Endothelial cell of hepatic sinusoid (primary cell): ENCODE results near the gene RAD51B.
"Not testable (repeated sequence)": the region's sequence is repeated elsewhere in the genome, so short reads cannot be mapped to it uniquely, and the experiment has no call there.

Experiments
- in situ Hi-C: cut with HindIII; loops from 2 replicates; pipeline ENCODE4 v1.10.0; 2017; ENCODE audit warnings: low sequenced_read_pairs

The RAD51B gene

GRCh38 chr14:68258995-68259394 lies 439.4 kb downstream of the RAD51B start:
- in situ Hi-C loops, result not testable (repeated sequence)

DNA sequence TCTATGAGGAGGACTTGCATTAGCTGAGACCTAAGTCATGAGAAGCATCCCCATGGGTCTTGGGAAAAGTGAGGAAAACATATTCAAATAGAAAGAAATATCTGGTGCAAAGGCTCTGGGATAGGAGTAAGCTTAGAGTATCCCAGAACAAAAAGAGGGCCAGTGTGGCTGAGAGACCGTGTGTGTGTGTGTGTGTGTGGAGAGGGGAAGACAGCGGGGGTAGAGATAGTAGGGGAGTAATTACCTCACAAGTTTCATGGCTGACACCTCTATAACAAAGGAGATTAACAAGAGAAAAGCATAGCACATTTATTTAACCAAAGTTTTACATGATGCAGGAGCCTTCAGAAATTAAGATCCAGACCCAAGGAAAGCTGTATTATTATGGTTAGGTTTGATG lies 440.5 kb downstream of the RAD51B start:
- in situ Hi-C loops, result no loop called here

- in situ Hi-C loops, result no loop called here
Observed at GRCh38 chr14:68261092-68261842, 441.7 kb downstream of the RAD51B start.

DNA sequence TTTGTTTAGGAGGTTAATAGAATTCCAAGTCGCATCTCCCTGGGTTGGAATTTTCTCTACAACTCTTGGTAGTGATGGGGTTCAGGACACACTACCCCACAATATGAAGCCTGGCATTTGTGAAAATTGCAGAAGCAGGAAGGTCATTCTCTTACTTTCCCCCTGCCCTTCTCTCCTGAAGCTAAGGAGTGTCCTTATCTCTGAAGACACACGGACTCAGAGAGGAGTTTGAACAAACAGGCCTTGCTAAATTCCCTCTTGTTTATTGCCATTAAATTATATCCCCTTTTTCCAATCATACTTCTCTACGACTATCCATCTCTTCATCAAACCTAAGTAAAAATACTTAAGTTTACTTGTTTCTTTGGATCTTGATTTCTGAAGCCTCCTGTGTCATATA lies 443.0 kb downstream of the RAD51B start:
- in situ Hi-C loops, result no loop called here

- in situ Hi-C loops, result no loop called here
Observed at GRCh38 chr14:68263563-68264259, 444.1 kb downstream of the RAD51B start.

GRCh38 chr14:68264260-68264569 lies 444.6 kb downstream of the RAD51B start:
- in situ Hi-C loops, result no loop called here

DNA sequence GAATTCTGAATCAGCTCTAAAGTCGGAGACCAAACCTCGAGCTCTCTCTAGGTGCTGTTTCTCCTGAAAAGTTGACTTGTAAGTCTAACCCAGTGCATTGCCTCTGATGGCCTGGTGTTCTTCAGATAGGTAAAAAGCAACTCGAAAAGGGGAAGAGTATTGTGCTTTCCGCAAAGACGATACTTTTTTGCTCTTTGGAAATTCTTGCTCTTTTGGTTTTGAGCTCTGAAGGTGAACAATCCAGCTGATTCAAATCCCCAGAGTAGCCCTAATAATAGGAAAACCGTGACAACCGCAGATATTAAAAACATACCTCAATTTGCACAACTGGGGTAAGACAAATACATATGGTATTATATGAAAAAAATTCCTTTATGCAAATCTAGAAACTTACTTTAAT lies 447.4 kb downstream of the RAD51B start:
- in situ Hi-C loops, result no loop called here

GRCh38 chr14:68268197-68268596 lies 448.6 kb downstream of the RAD51B start:
- in situ Hi-C loops, result no loop called here

DNA sequence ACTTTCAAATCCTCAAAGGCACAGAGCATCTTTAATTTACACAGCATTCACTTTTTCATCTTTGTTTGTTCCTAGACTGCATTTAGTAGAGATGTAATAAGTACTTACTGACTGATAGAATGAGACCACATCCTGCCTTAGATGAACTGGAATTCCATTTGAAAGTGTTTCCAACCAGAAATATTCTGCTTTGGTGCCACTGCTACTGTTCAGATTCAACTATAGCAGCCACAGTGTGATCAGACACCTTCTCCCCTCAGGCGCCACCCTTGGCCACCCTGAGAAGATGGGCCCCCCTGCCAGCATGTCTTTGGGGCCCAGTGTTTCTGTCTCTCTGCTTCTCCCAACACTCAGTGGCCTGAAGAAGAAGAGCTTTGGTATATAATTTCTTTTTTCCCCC lies 449.1 kb downstream of the RAD51B start:
- in situ Hi-C loops, result no loop called here

GRCh38 chr14:68269136-68269927 lies 449.8 kb downstream of the RAD51B start:
- in situ Hi-C loops, result no loop called here

DNA sequence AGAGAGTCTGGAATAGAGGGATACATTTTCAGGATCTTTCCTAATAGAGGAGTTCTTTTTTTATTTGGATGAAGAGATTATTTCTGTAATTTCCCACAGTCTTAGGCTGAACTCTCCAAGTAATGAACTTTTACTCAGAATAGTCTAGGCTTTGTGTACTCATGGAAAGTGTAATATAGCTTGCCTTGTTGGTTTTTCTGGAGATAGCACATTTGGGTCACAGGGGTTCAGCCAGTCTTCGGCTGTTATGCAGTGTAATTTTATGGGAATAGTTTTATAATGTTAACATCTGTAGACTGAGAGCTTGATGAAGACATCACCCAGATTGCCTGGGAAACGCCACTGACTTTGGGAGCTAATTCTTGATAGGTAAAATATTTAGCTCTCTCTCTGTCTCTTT lies 450.8 kb downstream of the RAD51B start:
- in situ Hi-C loops, result no loop called here

DNA sequence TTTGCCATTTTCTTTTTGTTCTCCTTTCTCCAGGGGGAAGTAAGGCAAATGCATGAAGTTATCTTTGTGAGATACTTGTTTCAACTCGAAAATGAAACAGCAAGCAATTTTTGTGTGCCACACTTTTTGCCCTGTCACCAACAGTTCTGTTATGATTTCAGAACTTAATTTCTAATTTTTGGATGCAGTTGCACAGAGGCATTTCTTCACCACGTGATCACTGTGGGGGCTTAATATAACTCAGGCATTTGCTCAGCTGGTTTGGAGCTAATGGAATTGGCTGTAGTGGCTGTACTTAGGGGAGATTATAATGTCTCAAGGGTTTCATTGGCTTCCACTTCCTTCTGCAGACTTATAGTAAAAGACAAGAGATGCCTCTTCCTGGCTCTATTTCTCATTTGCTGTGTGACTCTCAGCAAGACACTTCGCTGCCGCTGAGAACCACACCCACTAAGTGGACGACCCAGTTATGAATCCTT lies 452.4 kb downstream of the RAD51B start:
- in situ Hi-C loops, result no loop called here

DNA sequence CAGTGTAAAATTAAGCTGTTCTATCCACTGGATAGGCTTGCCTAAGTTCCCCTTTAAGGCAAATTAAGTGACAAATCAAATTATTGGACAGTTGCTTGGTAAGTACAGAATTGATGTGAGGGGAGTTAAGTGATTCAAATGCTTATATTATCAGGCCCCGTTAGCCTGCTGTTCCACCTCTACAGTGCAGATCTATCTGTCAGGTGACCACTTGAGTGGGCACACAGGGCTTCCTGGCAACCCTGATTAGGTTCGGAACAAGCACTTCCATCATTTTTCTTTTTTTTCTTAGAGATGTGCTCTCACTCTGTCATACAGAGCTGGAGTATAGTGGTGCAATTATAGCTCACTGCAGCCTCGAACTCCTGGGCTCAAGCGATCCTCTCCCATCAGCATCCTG lies 453.8 kb downstream of the RAD51B start:
- in situ Hi-C loops, result no loop called here

GRCh38 chr14:68274725-68275124 lies 455.1 kb downstream of the RAD51B start:
- in situ Hi-C loops, result no loop called here

GRCh38 chr14:68278576-68279436 lies 459.2 kb downstream of the RAD51B start:
- in situ Hi-C loops, result no loop called here

GRCh38 chr14:68279437-68279720 lies 459.8 kb downstream of the RAD51B start:
- in situ Hi-C loops, result no loop called here

DNA sequence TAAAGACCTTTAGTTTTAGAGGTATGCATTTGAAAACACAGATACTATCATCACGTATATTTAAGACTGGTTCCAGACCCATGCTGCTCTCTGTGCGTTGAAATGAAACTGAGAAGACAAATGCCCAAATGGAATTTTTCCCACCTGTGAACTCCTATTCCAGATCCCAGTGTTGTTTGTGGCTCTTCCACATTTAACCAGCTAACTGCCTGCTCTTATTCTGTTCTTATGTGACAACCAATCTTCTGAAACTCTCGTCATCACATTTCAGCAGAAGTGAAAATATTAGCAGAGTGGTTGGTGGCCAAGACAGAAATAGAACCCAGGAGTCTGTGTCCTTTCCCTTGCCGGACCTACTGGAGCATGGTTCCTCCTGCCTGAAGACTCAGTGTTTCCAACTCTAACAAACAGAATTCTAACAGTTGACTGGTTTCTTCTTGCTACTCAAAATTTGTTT lies 460.2 kb downstream of the RAD51B start:
- in situ Hi-C loops, result no loop called here

DNA sequence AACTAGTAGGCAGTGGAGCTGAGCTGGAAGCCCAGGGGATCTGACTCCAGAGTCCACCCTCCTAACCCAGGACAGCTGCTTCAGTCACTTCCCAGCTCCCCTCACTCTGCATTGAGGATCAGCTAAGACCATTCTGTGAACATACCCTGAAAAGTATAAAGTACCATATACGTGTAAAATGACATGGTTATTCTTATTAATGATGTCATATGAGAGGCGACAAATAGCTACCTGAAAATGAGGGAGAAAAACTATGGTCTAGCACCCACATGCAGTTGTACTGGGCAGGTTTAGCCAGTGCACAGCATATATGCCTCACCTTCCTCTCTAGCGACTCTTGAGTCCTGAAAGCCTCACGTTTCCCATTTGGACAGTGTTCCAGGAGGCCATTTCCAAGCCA lies 461.9 kb downstream of the RAD51B start:
- in situ Hi-C loops, result no loop called here

- in situ Hi-C loops, result no loop called here
Observed at GRCh38 chr14:68282479-68283377, 463.1 kb downstream of the RAD51B start.
